Gastroesophageal sphincter (tissue), 4 donors: ENCODE data around the gene TRAPPC14. TPM values are rescaled to one million over a fixed set of nuclear protein-coding genes. Genes with fewer than 3 reads are reported as not detected.

Experiments
- ATAC-seq: fragments of 150-250 bp; one replicate; pipeline ENCODE4 v1.9.1; 2016; ENCODE audit warnings: mild to moderate bottlenecking, moderate library complexity
- H3K27ac ChIP-seq, 4 donors: fragments of 200-600 bp; sonication (generic) in 3 of 4; 1 replicate in 3 of 4; 2 replicates in 1 of 4; pipeline ENCODE4 v1.5.1; 2016 to 2019
- H3K27me3 ChIP-seq: fragments of 200-600 bp; sonication (generic); one replicate; pipeline ENCODE4 v1.5.1; 2019
- H3K36me3 ChIP-seq, 2 donors: fragments of 200-600 bp; sonication (generic); one replicate each; pipeline ENCODE4 v1.5.1; 2019; ENCODE audit warnings: control low read depth in 1 of 2
- H3K4me1 ChIP-seq, 3 donors: fragments of 200-600 bp; sonication (generic); 1 replicate in 2 of 3; 2 replicates in 1 of 3; pipeline ENCODE4 v1.5.1; 2016 to 2019; ENCODE audit warnings: control low read depth in 2 of 3
- H3K4me3 ChIP-seq, 2 donors: fragments of 200-600 bp; sonication (generic); one replicate each; pipeline ENCODE4 v1.5.1; 2019; ENCODE audit warnings: mild to moderate bottlenecking in 1 of 2, moderate library complexity in 1 of 2
- H3K9me3 ChIP-seq, 3 donors: fragments of 200-600 bp; sonication (generic); one replicate each; pipeline ENCODE4 v1.5.1; 2017 to 2019; ENCODE audit warnings: control low read depth in 2 of 3
- EP300 ChIP-seq: sonication (generic); formaldehyde crosslinking; IDR thresholded peaks from one replicate; pipeline ENCODE4 v1.6.1; 2017; ENCODE audit warnings: antibody characterized with exemption, mild to moderate bottlenecking
- POLR2A ChIP-seq, 2 donors: fragments of 450-650 bp; IDR thresholded peaks; one replicate each; pipeline ENCODE4 v1.6.1; 2017; ENCODE audit warnings: antibody characterized with exemption in 2 of 2, mild to moderate bottlenecking in 2 of 2, moderate library complexity in 1 of 2
- POLR2AphosphoS5 ChIP-seq: sonication (generic); formaldehyde crosslinking; IDR thresholded peaks from one replicate; pipeline ENCODE4 v1.6.1; 2017; ENCODE audit warnings: antibody characterized with exemption
- WGBS, 2 donors: methylation state at CpG; one replicate each; pipeline ENCODE4 v1.1.5; 2018; ENCODE audit warnings: low coverage in 1 of 2; 5-methylcytosine and 5-hydroxymethylcytosine counted together
- total RNA-seq, 4 donors: library from RNA; depleted of rRNA; stranded (reverse); fragments of >200 nt; gene quantifications; one replicate each; pipeline ENCODE4 v1.1.0, GENCODE V29; 2016
- TF ChIP-seq, protein P1 (sequence below), 4 experiments: fragments of 200-600 bp in 2 of 4; fragments of 450-650 bp in 2 of 4; sonication (generic) in 1 of 4; IDR thresholded peaks; one replicate each; pipeline ENCODE4 v1.5.1; 2017 to 2019; ENCODE audit warnings: antibody characterized with exemption in 4 of 4, mild to moderate bottlenecking in 2 of 4, moderate library complexity in 2 of 4

Gene TRAPPC14
- total RNA-seq, 4 donors from 2014 or later: 3.0 to 7.8 (median 7.3) TPM

DNA sequence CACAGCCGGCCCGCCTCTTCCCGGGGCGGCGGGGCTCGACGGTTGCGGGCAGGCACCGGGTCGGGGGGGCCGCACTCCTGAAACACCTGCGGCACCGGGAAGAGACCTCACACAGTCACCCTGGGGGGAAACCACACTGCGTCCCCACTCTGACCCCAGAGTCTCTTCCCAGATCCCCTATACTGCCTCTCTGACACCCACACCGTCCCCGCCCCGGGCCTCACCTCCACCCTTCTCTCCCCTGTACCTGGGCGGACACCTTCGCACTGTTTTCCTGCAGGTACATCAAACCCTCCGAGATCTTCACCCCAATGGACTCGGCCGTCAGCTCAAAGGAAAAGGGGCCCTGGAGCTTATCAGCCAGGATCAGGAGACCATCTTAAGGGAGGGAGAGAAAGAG, 13.3 kb upstream of the TRAPPC14 start:
- H3K27ac ChIP-seq: peak overlapping the region in 1 of 4 donors; percentile 45
- H3K9me3 ChIP-seq: no peaks in the 10 kb centered on the region
- no peaks in the 10 kb centered on the region for H3K36me3 ChIP-seq
- ATAC-seq: no peak
- TF ChIP-seq EP300 (no peak), POLR2AphosphoS5 (no peak), POLR2A (IDR thresholded peaks at IDR 0.05) (no peak)
- TF ChIP-seq, protein P1, sequence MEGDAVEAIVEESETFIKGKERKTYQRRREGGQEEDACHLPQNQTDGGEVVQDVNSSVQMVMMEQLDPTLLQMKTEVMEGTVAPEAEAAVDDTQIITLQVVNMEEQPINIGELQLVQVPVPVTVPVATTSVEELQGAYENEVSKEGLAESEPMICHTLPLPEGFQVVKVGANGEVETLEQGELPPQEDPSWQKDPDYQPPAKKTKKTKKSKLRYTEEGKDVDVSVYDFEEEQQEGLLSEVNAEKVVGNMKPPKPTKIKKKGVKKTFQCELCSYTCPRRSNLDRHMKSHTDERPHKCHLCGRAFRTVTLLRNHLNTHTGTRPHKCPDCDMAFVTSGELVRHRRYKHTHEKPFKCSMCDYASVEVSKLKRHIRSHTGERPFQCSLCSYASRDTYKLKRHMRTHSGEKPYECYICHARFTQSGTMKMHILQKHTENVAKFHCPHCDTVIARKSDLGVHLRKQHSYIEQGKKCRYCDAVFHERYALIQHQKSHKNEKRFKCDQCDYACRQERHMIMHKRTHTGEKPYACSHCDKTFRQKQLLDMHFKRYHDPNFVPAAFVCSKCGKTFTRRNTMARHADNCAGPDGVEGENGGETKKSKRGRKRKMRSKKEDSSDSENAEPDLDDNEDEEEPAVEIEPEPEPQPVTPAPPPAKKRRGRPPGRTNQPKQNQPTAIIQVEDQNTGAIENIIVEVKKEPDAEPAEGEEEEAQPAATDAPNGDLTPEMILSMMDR (IDR thresholded peaks at IDR 0.05): no peak
- peaks cover 0 to 46% (median 3%) of the 10 kb centered on the region in 3 donors for H3K4me1 ChIP-seq
- peak overlapping the region; percentile 2 to 55 for H3K4me3 ChIP-seq
- H3K27me3 ChIP-seq: peaks cover 53% of the 10 kb centered on the region
- WGBS, 2 donors: no CpG with 5 or more reads among the region's 22 CpGs

DNA sequence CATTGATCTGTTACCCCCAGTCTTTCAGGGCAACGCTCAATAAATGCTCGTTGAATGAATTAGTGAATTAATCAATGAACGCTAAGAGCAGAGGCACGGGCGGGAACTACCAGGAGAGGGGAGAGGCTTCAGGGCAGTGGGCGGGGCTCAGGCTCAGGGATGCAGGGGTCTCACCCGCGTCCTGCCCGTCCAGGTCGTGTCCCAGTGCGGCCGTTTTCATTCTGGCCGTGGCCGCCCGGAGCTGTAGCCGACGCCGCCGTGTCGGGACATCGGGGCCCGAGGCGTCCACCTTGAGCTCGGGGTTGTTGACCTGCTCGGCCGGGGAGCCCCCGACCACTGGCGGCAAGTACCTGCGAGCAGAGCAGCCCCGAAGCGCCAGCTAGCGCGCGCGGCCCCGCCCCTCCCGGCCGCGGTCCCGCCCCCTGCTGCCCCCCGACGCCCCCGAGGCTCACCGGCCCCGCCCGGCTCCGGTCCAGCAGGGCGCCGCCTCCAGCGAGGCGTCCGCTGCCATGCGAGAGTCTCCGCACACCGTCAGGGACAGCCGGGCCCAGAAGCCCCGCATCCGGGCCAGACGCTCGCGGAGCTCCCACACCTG, 12.7 kb upstream of the TRAPPC14 start:
- Histone ChIP-seq H3K27me3 (peaks cover 60% of the 10 kb centered on the region), H3K4me3 (peak overlapping the region; percentile 2 to 55), H3K36me3 (no peaks in the 10 kb centered on the region), H3K27ac (peak overlapping the region in 1 of 4 donors; percentile 45), H3K9me3 (no peaks in the 10 kb centered on the region), H3K4me1 (peaks cover 0 to 41% (median 3%) of the 10 kb centered on the region in 3 donors)
- ATAC-seq: peak; percentile 24
- WGBS, 2 donors: 10 to 80% methylated on average over 1 to 2 of the region's 61 CpGs
- TF ChIP-seq, protein P1 (IDR thresholded peaks at IDR 0.05): no peak
- TF ChIP-seq POLR2AphosphoS5 (no peak), POLR2A (IDR thresholded peaks at IDR 0.05) (no peak), EP300 (no peak)

DNA sequence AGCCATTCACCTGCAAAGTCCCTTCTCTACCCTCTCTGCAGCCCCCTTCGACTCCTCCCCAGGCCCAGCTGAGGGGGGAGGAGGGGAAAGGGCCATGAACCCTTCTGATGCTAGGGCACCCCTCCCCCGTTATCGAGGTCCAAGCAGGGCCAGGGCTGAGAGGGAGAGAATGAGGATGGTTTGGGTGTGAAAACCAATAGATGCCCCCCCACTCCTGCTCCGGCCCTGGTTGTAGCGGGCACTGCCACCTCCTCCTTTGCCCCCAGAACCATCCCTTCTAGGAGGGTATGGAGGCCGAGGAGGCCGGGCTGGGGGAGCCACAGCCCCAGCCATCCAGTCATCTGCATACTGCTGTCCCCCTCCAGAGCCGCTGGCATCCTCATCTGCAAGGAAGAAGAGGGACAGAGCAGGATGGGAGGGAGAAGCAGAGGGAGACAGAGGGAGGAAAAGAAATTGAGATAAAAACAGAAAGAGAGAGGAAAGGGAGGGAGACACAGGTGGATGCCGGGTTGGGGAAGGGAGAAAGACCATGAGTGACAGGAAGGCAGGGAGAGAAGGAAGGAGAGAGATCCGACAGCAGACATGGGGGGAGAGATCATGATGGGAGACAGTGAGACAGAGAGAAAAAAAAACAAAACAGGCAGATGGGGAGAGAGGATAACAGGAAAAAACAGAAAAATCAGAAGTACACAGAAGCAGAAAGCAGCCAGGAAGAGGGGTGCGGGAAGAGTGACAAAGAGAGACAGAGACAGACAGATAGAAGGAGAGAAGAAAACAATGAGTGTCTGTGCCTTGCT, 11.8 kb upstream of the TRAPPC14 start:
- H3K4me1 ChIP-seq: peaks cover 0 to 41% (median 3%) of the 10 kb centered on the region in 3 donors
- H3K27ac ChIP-seq: no peak overlapping the region
- H3K9me3 ChIP-seq: no peaks in the 10 kb centered on the region
- ATAC-seq: no peak
- H3K27me3 ChIP-seq: peaks cover 63% of the 10 kb centered on the region
- H3K36me3 ChIP-seq: no peaks in the 10 kb centered on the region
- WGBS, 2 donors: 90 to 91% methylated on average over 5 to 6 of the region's 11 CpGs
- no peak overlapping the region for H3K4me3 ChIP-seq
- TF ChIP-seq EP300 (no peak), POLR2AphosphoS5 (no peak), POLR2A (IDR thresholded peaks at IDR 0.05) (no peak)
- TF ChIP-seq, protein P1 (IDR thresholded peaks at IDR 0.05): no peak

DNA sequence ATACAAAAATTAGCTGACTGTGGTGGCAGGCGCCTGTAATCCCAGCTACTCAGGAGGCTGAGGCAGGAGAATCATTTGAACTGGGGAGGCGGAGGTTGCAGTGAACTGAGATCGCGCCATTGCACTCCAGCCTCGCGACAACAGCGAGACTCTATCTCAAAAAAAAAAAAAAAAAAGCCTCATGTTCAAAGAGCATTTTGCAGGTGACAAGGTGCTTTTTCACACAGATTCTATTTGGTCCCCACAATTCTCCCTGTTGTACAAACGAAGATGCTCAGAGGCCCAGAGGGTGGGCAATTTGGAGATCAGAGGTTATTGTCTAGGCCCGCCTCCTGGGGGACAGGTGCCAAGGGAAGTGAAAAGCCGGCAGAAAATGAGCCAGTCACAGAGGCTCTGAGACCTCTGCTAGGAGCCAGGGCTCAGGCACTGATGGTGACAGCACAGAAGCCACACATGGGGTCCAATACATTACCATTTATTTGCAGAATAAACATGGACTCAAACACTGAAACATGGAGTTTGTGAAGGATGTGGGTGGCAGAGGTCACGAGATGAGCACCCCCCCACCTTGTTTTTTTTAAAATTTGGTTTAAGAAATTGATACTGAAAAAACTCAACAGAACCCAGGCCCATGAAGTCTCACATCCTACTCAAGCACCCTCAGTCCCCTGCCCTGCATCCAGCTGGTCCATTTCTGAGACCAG, 10.8 kb upstream of the TRAPPC14 start:
- Histone ChIP-seq H3K27ac (peak overlapping the region in 3 of 4 donors; percentile 63 to 83 (median 73)), H3K4me3 (peak overlapping the region in 1 of 2 donors; percentile 53), H3K4me1 (peaks cover 0 to 41% (median 3%) of the 10 kb centered on the region in 3 donors), H3K27me3 (peaks cover 60% of the 10 kb centered on the region), H3K9me3 (no peaks in the 10 kb centered on the region), H3K36me3 (no peaks in the 10 kb centered on the region)
- no peak for ATAC-seq
- 78 to 79% methylated on average over 9 to 10 of the region's 11 CpGs for WGBS, 2 donors
- TF ChIP-seq POLR2AphosphoS5: no peak
- TF ChIP-seq POLR2A (IDR thresholded peaks at IDR 0.05): no peak
- TF ChIP-seq, protein P1 (IDR thresholded peaks at IDR 0.05): no peak
- no peak for TF ChIP-seq EP300
